HepG2 (cell line): ENCODE results near the gene RILPL1. TPM values are rescaled to one million over a fixed set of nuclear protein-coding genes. Genes with fewer than 3 reads are reported as not detected.

Experiments used
- ARHGAP35 ChIP-seq: sonication (generic); formaldehyde crosslinking; IDR thresholded peaks from 2 replicates; pipeline ENCODE4 v1.9.0; 2022; ENCODE audit warnings: mild to moderate bottlenecking, inconsistent platforms, moderate library complexity, missing genetic modification reagents, borderline replicate concordance
- DNMT1 ChIP-seq: sonication (generic); formaldehyde crosslinking; IDR thresholded peaks from 2 replicates; pipeline ENCODE4 v1.5.1; 2020; ENCODE audit warnings: mild to moderate bottlenecking, missing genetic modification reagents
- HDAC1 ChIP-seq: sonication (generic); formaldehyde crosslinking; IDR thresholded peaks from 2 replicates; pipeline ENCODE4 v1.5.1; 2020; ENCODE audit warnings: mild to moderate bottlenecking, missing genetic modification reagents
- HIC2 ChIP-seq: sonication (generic); formaldehyde crosslinking; IDR thresholded peaks from 2 replicates; pipeline ENCODE4 v1.9.0; 2022; ENCODE audit warnings: low read depth, missing genetic modification reagents
- HOXA3 ChIP-seq: sonication (generic); formaldehyde crosslinking; IDR thresholded peaks from 2 replicates; pipeline ENCODE4 v1.5.0; 2020; ENCODE audit warnings: missing genetic modification reagents
- MTA3 ChIP-seq: sonication (generic); formaldehyde crosslinking; IDR thresholded peaks from 2 replicates; pipeline ENCODE4 v1.4.0; 2020; ENCODE audit warnings: missing genetic modification reagents
- RARA ChIP-seq: IDR thresholded peaks from 2 replicates; pipeline ENCODE4 v1.6.1; 2016; ENCODE audit warnings: missing genetic modification reagents, missing compliant biosample characterization
- RERE ChIP-seq: IDR thresholded peaks from 2 replicates; pipeline ENCODE4 v1.6.1; 2016; ENCODE audit warnings: low read depth, missing genetic modification reagents, missing compliant biosample characterization
- ZNF572 ChIP-seq: sonication (generic); formaldehyde crosslinking; IDR thresholded peaks from 2 replicates; pipeline ENCODE4 v1.5.1; 2020; ENCODE audit warnings: mild to moderate bottlenecking, missing genetic modification reagents
- ZNF598 ChIP-seq: sonication (generic); formaldehyde crosslinking; IDR thresholded peaks from 2 replicates; pipeline ENCODE4 v1.5.1; 2020; ENCODE audit warnings: mild to moderate bottlenecking, missing genetic modification reagents, borderline replicate concordance
- ZNF660 ChIP-seq: sonication (generic); formaldehyde crosslinking; IDR thresholded peaks from 2 replicates; pipeline ENCODE4 v1.5.1; 2020; ENCODE audit warnings: mild to moderate bottlenecking, low read depth, missing genetic modification reagents, borderline replicate concordance
- polyA plus RNA-seq, 8 experiments: library from polyadenylated mRNA; depleted of rRNA in 3 of 8; stranded (reverse) in 7 of 8; unstranded in 1 of 8; fragments of >200 nt; fragmentation: Illumina TruSeq in 4 of 8; extraction: Trizol in 4 of 8; gene quantifications; 2 replicates each; pipeline versions ENCODE4 v1.2.1 to v1.2.3, GENCODE V29; 2011 to 2016; ENCODE audit warnings: low read depth in 4 of 8, missing spikeins in 1 of 8, mixed read lengths in 1 of 8; ENCODE audit not compliant: insufficient read depth in 1 of 8
- total RNA-seq, 5 experiments: library from RNA; depleted of rRNA; stranded (reverse); fragments of >200 nt; fragmentation: Illumina TruSeq; extraction: Trizol; gene quantifications; 2 replicates each; pipeline ENCODE4 v1.2.3, GENCODE V29; 2016; ENCODE audit warnings: low read depth in 1 of 5
- TF ChIP-seq, protein P1 (sequence below), 2 experiments: sonication (generic) in 1 of 2; formaldehyde crosslinking in 1 of 2; IDR thresholded peaks; 2 replicates each; pipeline versions ENCODE4 v1.6.1 to v1.9.0; 2014 to 2022; ENCODE audit warnings: antibody characterized with exemption in 1 of 2, borderline replicate concordance in 1 of 2, inconsistent platforms in 1 of 2, low read depth in 1 of 2, missing genetic modification reagents in 1 of 2
- TF ChIP-seq, protein P2 (sequence below): sonication (generic); formaldehyde crosslinking; IDR thresholded peaks from 2 replicates; pipeline ENCODE4 v1.4.0; 2020; ENCODE audit warnings: missing genetic modification reagents

The RILPL1 gene
- total and polyA plus RNA-seq, 2 of the 13 experiments (the other 11 are each of a cell fraction or from before 2014, with no cell fraction given) = 5.8 to 28.4 TPM

DNA sequence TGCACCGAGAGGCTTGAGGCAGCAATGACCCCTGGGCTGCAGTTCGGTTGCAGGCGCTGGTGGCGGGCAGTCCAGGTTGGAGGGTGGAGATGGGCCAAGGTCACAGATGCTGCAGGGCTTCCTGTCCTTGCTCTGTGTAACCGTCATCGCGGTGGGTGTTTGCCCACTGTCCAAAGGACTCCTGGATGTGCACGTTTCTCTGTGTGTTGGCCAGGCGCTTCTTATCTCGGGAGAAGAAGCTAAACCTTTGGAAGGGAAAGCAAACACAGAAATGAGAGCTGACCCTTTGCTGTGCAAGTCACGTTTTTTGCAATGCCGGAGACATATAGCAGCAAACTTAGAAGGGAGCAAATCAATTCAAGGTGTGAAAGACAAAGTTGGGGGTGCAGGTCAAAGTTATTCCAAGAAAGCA, 61.1 kb downstream of the RILPL1 start (continued):
- TF ChIP-seq MTA3 (CRISPR knock-in tag) = no peak
- TF ChIP-seq RARA (CRISPR knock-in tag) = peak; percentile 90
- TF ChIP-seq RERE (CRISPR knock-in tag) = peak; percentile 63; the same call in 1 of the 2 replicates
- TF ChIP-seq ZNF660 (CRISPR knock-in tag) = no peak
- 0 out of 2 replicates have a peak, but pooled peaks have one; percentile 28 for TF ChIP-seq ZNF598 (CRISPR knock-in tag)
- no peak for TF ChIP-seq ZNF572
- TF ChIP-seq, protein P1, sequence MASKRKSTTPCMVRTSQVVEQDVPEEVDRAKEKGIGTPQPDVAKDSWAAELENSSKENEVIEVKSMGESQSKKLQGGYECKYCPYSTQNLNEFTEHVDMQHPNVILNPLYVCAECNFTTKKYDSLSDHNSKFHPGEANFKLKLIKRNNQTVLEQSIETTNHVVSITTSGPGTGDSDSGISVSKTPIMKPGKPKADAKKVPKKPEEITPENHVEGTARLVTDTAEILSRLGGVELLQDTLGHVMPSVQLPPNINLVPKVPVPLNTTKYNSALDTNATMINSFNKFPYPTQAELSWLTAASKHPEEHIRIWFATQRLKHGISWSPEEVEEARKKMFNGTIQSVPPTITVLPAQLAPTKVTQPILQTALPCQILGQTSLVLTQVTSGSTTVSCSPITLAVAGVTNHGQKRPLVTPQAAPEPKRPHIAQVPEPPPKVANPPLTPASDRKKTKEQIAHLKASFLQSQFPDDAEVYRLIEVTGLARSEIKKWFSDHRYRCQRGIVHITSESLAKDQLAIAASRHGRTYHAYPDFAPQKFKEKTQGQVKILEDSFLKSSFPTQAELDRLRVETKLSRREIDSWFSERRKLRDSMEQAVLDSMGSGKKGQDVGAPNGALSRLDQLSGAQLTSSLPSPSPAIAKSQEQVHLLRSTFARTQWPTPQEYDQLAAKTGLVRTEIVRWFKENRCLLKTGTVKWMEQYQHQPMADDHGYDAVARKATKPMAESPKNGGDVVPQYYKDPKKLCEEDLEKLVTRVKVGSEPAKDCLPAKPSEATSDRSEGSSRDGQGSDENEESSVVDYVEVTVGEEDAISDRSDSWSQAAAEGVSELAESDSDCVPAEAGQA (IDR thresholded peaks at IDR 0.05; ENCODE audit: low read depth) = 0 out of 2 replicates have a peak, but pooled peaks have one; percentile 34
- TF ChIP-seq, protein P1 (CRISPR knock-in tag; IDR thresholded peaks at IDR 0.05; ENCODE audit: borderline replicate concordance) = 0 out of 2 replicates have a peak, but pooled peaks have one; percentile 43
- TF ChIP-seq HDAC1 (CRISPR knock-in tag) = peak; percentile 95
- TF ChIP-seq ARHGAP35 (CRISPR knock-in tag) = peak; percentile 38; the same call in 1 of the 2 replicates
- peak; percentile 75; the same call in 1 of the 2 replicates for TF ChIP-seq HIC2 (CRISPR knock-in tag)
- TF ChIP-seq DNMT1 = peak; percentile 70; the same call in 1 of the 2 replicates
- TF ChIP-seq, protein P2, sequence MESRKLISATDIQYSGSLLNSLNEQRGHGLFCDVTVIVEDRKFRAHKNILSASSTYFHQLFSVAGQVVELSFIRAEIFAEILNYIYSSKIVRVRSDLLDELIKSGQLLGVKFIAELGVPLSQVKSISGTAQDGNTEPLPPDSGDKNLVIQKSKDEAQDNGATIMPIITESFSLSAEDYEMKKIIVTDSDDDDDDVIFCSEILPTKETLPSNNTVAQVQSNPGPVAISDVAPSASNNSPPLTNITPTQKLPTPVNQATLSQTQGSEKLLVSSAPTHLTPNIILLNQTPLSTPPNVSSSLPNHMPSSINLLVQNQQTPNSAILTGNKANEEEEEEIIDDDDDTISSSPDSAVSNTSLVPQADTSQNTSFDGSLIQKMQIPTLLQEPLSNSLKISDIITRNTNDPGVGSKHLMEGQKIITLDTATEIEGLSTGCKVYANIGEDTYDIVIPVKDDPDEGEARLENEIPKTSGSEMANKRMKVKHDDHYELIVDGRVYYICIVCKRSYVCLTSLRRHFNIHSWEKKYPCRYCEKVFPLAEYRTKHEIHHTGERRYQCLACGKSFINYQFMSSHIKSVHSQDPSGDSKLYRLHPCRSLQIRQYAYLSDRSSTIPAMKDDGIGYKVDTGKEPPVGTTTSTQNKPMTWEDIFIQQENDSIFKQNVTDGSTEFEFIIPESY (CRISPR knock-in tag) = peak; percentile 62; the same call in 1 of the 2 replicates
- peak; percentile 90 for TF ChIP-seq HOXA3 (CRISPR knock-in tag)
